CD4-positive, alpha-beta T cell treated with Interleukin-1 beta for 1 hour (primary cell): ENCODE results near the gene PTAR1.
"Not testable (repeated sequence)": the region's sequence is repeated elsewhere in the genome, so short reads cannot be mapped to it uniquely, and the experiment has no call there.

Experiments used
- DNase-seq, 2 donors: peaks; one replicate each; pipeline ENCODE4 v3.0.0-alpha.2; 2020 to 2022

PTAR1 gene, protein sequence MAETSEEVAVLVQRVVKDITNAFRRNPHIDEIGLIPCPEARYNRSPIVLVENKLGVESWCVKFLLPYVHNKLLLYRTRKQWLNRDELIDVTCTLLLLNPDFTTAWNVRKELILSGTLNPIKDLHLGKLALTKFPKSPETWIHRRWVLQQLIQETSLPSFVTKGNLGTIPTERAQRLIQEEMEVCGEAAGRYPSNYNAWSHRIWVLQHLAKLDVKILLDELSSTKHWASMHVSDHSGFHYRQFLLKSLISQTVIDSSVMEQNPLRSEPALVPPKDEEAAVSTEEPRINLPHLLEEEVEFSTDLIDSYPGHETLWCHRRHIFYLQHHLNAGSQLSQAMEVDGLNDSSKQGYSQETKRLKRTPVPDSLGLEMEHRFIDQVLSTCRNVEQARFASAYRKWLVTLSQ

DNA sequence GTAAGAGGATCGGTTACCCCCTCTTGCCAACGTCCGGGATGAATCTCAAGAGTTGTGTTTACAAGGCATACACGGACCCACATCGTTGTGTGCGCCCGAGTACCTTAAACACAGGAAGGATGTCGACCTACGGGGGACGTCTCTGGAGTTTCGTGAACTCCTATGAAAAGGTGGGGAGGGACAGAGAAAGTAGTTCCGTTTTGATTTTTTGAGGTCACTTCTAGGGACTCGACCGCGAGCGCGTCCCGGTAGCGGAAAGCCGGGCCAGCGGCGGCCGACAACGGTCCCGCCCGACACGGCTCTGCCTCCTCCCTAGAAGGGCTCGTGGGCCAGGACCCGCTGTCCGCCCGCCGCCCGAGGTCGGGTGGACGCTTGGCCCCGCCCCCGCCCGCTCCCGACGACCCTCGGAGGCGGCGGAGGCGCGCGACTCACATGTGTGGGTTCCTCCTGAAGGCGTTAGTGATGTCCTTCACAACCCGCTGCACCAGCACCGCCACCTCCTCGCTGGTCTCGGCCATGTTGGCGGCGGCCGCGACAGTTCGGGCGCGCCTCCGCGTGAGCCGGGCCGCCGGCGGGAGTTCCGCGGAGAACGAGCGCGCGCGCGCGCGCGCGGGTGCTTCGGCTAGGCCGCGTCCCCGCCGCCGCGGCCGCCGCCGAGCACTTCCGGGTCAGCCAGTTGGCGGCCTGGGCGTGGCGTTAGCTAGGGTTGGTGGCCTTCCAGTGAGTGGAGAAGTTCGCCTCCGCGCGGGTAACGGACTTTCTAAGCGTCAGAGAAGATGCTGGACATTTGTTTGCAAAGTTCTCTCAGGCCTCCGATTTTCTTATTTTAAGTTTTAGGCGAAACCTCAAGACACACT lies at the start of gene PTAR1:
Gene PTAR1, minus strand, starts transcription at position 591 of the 857 bp plus-strand sequence. Its CDS starts 73 bp downstream, at position 518.
- DNase-seq = peak; percentile 90

DNA sequence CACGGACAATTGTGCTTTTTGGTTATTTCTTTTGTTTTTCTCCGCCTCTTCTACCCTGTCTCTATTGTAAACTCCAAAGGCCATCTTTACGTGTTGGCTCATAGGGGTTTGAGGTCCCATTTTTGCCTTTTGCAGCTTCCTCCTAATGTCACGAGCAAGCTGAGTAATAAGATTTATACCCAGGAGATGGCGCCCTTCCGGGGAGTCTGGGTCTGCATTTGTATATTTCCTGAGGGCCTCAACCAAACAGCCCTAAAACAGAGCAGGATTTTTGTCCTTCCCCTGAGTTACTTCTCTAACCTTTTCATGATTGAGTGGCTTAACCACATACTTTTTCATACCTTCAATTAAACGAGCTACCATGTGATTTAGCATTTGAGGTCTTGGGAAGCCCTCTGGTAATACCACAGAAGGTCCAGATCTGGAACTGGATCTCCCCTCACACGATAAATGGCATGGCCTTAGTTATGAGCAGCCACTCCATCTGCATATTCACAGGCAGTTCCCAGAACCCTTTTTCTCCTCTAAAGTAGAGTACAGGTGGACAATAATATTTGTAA lies 49.6 kb upstream of the PTAR1 start:
- peak; percentile 9 to 37 for DNase-seq

DNA sequence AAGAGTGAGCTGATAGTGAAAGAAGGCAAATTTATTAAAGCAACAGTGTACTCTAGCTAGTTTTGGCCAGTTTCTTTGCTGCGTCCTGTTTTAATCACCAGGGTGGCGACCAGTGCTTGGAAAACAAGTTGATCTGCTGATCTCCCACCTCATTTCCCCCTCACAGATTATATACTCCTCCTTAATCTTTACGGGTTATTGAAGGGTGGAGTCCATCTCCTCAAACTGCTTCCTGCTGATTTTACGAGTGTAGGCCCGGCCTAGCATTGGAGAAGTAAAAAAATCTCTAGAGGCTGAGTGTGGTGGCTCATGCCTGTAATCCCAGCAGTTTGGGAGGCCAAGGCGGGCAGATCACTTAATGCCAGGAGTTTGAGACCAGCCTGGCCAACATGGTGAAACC lies 46.8 kb upstream of the PTAR1 start:
- DNase-seq = no peak

DNA sequence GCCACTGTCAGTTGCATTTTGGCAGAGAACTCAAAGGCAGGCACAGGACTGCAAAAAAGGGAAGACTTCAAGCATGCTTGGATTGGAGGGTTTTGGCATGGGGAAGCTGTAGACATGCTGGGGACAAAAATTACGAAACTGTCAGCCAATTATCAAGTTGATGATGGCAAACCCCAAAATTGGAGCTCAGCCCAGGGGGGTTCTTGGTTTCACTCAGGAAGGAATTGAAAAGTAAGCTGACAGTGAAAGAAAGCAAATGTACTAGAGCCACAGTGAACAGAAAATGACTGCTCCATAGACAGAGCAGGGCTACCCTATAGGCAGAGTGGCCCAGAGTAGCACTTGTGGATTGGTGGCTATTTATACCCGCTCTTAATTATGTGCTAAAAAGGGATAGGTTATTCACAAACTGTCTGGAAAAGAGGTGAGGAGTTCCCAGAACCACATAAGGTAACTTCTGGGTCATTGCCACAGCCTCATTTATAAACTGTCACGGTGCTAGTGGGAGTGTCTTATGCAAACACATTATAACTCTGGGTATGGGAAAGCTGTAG lies 46.2 kb upstream of the PTAR1 start:
- no peak for DNase-seq

DNA sequence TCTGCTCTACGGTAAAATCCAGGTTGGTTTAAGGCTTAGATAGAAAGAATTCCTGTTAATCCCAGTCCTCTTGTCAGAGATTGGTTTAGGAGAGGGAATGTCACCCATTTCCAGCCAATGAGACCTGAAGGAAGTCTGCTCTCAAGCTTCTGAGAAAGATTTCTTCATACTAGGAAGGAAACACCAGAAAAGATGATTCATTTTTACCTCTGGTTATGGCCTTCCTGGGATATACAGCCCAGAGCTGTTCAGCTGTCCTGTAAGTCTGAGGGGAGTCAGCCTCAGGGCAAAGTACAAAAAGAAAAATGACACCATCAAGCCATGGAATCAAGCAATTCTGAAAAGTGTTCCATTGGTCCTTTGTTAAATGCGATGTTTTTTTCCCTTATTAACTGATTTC lies 42.2 kb upstream of the PTAR1 start:
- no peak for DNase-seq

DNA sequence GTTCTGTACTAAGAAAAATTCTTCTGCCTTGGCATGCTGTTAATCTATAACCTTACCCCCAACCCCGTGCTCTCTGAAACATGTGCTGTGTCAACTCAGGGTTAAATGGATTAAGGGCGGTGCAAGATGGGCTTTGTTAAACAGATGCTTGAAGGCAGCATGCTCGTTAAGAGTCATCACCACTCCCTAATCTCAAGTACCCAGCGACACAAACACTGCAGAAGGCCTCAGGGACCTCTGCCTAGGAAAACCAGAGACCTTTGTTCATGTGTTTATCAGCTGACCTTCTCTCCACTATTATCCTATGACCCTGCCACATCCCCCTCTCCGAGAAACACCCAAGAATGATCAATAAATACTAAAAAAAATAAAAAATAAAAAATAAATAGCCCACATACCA lies 40.2 kb upstream of the PTAR1 start:
- DNase-seq = not testable (repeated sequence)

DNA sequence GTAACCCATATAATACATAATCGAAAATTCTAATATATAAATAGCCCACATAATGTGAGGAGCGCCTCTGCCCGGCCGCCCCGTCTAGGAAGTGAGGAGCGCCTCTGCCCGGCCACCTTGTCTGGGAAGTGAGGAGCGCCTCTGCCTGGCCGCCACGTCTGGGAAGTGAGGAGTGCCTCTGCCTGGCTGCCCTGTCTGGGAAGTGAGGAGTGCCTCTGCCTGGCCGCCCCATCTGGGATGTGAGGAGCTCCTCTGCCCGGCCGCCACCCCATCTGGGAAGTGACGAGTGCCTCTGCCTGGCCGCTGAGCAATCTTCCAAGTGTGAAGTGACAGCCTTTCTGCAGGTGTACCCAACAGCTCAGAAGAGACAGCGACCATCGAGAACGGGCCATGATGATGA lies 39.7 kb upstream of the PTAR1 start:
- DNase-seq = not testable (repeated sequence)

DNA sequence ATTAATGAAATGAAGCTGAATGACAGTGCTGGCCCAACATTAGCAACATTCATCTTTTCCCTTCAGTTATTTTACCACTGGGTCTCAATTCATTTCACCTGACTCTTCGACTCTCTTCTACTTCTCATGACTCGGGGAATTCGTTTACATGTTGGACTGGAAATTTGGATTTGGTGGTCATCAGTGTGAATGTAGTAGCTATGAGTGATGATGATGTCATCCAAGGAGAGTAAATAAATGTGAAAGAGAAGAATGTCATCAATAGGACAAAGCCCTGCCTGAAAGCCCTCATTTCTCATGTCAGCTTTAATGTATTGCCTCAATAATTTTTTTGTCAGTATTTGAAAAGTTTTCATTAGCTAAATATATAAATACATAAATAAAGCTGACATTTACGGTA lies 38.9 kb upstream of the PTAR1 start:
- DNase-seq = no peak

DNA sequence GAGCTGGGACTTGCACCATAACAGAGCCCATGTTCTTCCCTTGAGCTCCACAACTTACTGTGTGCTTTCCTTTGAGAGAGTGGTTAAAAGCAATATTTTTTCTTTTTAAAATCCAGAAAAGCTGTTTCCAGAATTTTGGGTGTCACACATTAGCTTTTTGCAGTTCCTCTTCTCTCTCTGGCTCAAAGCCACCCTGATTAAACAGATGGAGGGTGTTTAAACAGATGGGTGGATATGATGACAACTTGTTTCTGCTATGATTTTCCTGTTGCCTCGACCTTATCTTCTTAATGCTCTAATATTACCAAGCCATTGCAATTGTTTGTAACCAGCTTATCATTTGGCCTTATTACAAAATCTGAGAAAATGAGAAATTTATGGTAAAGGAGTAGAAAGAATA lies 37.9 kb upstream of the PTAR1 start:
- DNase-seq = no peak

DNA sequence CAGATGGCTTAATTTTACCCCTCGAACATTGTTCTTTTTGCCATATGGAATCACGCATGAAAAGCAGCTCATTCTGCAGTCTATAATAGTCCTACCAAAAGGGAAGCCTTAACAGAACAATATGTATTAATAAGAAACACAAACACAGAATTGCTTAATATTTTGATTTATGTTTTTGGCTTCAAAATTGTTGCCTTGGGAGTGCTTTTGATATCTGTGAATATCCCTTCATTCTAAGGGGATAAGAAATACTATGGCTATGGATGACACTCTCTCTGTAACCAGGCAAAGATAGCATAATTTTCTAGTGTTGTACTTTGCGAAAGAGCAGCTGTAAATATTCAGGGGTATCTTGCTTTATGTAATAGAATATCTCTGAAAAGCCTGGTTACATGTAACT lies 34.5 kb upstream of the PTAR1 start:
- DNase-seq = no peak

DNA sequence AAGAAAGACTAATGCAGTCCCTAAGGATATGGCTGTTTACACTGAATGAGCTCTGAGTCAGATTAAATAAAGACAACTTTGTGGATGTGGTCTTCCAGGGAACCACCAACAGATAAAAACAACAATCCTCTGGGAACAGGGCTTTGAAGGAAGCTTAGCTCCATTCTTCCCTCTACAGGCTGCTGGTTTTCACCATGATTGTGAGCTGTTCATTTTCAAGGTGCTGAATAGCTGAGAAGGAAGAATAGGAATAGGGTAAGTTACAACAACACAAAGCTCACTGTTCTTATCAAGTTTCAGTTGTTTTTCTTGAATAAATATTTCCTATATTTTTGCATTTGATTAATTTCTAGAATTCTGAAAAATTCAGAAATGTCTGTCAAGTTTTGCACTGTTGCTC lies 25.9 kb upstream of the PTAR1 start:
- DNase-seq = no peak

DNA sequence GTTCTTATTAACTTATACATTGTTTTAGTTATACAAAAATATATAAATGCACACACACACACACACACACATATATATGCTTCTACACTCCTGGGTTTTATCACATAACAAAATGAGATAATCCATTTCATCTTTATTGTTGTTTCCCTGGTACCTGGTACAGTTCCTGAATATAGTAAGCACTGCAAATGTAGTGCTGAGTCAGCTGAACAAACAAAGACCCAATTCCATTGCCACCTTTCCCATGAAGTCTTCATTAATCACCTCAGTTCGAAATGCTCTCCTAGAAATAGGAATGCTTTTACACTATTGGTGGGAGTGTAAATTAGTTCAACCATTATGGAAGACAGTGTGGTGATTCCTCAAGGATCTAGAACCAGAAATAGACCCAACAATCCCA lies 13.4 kb upstream of the PTAR1 start:
- no peak for DNase-seq

DNA sequence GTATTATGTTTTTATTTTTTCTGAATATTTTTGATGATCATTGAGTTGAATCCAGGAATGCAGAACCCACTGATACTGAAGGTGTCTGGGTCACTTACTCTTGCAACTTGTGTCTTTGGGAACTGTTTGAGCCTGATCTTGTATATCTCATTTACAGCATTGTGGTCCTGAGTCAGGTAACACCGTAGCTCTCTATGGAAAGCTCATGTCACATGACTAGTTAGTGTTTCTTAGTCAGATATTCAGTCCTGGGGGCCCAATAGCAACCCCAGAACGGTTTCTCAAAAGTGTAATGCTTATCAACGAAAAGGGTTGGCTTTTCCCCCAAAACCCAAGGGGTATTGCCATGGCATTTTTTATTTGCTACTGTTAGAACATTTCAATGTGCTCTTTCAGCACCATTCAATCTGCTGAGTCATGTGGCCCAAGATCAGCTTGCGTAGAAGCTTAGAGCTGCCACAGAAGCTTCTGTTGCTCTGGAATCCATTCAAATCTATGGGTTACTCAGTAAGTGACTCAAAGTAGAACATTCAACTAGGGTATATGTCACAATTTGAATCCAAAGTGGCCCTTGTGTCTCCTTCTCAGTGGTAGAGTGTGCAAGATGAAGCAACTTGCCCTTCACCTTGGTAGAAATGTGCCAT lies 12.1 kb upstream of the PTAR1 start:
- no peak for DNase-seq

DNA sequence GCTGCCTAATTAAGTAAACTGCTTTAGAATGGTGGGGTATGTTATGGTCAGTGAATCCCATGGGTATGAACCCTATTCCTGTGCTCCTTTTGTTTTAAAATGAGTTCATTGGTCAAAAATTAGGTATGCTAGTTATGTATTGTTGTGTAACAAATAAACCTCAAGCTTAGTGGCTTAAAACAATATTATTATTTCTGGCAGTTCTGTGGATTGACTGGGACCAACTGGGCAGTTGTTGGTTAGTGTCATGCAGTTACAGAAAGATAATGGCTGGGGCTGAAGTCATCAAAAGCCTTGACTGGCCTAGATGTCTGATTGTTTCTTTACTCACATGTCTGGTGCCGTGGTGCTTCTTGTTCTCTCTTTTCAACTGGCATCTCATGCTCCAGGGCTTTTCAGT lies 8.9 kb upstream of the PTAR1 start:
- no peak for DNase-seq

DNA sequence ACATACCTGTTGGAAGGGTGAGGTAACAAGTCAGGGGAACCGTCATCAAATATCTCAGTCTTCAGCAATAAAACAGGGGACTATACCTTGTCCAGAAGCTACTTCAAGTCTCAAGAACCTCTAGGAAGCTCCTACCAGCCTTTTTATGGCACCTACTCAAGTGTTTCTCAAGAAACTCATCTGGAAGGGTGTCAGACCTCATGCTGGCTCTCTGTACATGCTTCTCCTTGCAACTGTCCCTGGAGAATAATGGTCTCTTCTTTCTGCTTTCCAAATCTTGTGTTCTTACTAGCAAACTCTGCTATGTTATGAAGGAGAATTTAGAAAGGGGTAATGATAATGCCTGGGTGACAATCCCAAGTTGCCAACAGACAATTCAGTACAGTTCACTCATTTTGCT lies 8.3 kb upstream of the PTAR1 start:
- DNase-seq = no peak

DNA sequence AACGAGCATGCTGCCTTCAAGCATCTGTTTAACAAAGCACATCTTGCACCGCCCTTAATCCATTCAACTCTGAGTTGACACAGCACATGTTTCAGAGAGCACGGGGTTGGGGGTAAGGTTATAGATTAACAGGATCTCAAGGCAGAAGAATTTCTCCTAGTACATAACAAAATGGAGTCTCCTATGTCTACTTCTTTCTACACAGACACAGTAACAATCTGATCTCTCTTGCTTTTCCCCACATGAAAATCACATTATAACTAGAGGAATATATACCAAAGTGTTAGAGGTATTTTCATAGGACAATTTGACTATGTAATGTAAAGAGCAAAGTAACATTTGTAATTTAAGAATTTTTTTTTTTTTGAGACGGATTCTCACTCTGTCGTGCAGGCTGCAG lies 4.1 kb upstream of the PTAR1 start:
- DNase-seq = not testable (repeated sequence)

DNA sequence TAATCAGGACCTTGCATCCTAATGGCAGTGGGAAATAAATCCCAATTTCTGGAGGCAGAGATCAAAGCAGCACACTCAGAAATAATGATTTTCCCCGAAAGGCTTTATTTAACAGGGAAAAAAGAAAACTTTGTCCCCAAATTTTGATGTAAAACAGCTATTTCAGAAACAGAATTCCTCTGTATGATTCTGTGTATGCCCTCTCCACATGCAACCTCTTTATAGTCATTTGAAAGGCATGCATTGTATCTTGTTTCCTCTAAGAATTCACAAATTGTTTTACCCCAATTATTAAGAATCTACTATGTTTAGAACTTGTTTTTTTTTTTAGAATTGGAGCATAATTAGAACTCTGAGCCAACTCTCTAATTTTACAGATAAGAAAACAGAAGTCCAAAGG lies 2.7 kb upstream of the PTAR1 start:
- no peak for DNase-seq

DNA sequence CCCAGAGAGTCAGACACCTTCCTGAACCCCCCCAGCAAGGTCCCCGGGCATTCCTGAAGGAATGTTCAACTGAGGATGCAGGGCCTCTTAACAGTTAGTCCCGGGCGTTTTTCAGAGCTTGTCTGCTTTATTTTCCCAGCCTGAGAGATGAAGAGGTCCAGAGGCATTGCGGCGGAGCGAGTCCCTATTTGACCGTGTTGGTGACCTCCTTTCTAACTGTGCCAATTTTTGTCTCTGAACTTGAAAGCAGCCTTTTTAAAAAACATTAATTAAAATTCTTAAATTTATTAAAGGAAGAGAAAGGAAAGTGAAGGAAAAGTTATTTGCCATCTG lies 433 bp upstream of the PTAR1 start:
- DNase-seq = no peak

DNA sequence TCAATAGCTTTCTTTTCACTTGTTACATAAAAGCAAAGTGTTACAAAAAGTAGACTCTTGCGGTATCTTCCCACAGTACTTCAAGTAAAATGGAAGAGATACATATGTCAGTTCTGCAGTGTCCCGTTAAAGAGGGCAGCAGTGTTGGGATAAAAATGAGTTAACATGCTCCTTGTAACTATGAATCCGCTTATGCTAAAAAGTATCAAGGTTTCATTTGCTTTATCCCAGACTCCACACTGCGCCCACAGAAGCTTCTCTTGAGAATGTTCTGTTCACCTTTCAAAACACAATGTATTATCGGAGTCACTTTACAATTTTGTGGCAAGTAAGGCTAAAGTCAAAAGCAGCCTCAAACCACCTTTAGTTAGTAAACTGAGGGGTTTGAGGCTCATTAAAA lies 790 bp downstream of the PTAR1 start:
- peak in 1 of 2 donors; percentile 10 for DNase-seq

DNA sequence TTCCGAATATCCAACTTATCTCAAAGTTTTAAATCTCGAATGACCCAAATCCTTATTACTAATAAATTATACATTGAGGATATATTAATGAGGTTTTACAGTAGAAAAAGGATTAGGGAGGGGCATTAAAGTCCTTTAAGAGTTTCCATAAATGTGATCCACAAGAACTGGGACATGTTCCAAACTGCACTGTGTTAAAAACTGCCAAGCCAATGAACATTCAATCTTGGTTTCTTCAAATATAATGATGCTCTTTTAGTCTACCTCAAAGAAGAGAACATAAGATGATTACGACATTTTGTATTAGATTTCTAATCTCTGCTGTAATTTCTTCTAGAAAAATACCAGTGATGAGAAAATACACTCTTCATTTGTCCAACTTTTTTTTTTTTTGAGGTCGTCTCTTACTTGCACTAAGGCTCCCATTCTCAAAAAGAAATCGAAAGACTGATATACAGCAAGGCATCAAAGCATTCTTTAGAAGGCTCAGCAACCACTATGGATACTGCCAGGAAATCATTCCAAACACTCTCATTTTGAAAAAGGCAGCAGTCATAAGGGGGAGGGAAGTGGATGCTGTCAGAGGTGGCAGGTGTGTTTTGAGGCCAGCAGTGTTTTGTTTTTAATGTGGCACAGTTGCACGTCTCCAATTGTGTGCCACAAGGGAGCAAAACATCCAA lies 1.7 kb downstream of the PTAR1 start:
- no peak for DNase-seq

DNA sequence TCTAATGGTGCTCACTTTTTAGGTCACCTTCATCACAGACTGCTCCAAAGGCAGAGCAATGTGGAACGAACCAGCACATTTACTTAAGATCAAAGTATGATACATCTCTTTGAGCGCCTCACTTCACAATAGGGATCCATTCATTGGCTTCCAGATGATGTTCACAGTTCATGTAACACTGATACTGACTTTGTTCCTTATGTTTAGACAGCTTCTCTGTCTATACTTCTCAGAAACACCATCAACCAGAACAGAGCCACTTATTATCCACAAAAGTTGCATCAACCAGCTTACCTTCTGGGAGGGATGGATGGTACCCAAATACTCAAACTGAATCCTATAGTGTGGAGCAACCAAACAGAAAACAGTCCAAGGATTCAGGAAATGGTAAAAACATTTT lies 4.6 kb downstream of the PTAR1 start:
- DNase-seq = no peak

DNA sequence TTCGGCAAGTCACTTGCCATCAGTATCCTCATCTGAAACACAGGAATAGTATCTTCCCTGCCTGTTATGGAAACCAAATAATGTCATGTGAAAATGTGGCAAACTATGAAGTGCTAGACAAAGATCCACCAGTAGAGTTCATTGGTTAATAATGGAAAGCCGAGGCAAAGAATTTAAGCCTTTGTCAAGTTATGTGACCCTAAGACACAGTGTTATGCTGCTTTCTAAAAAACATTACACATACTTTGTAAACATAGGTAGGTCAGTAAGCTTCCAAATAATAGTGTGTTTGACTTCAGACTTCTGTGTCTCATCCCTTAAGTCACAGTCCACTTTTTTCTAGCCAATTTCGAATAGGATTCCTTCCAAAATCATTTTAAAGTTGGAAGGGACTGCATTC lies 6.0 kb downstream of the PTAR1 start:
- no peak for DNase-seq

DNA sequence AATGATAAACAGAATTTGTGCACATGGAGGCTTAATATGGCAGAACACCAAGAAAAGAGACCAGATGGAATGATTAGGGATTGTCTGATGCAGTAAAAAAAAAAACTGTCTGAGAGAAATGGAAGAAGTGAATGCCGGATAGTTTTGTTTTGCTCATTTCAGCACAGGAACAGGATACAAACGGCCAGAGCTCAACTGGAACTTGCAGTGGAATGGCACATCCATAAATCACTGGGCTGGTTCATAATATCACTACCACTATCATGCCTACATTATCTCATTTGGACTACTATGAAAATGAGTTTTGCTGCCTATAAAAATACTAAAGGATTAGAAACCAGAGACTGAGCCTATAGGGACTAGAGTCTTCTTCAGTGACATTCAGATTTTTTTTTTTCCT lies 9.7 kb downstream of the PTAR1 start:
- no peak for DNase-seq
